Esophagus squamous epithelium (tissue), 5 donors: ENCODE data around the gene SAA4. TPM values are rescaled to one million over a fixed set of nuclear protein-coding genes. Genes with fewer than 3 reads are reported as not detected.
A peak's percentile ranks its signal among the peaks of the same experiment; 100 is the strongest.
"Not testable (repeated sequence)": the region's sequence is repeated elsewhere in the genome, so short reads cannot be mapped to it uniquely, and the experiment has no call there.

ENCODE experiments used
- DNase-seq: peaks from one replicate; lab custom pipeline; 2025; lab: John Stamatoyannopoulos, UW
- H3K27ac ChIP-seq, 4 donors: fragments of 200-600 bp; sonication (generic); one replicate each; pipeline ENCODE4 v1.5.1; 2016 to 2019; ENCODE audit warnings: mild to moderate bottlenecking in 1 of 4
- H3K27me3 ChIP-seq, 4 donors: fragments of 200-600 bp; sonication (generic); 1 replicate in 3 of 4; 2 replicates in 1 of 4; pipeline versions ENCODE4 v1.5.1 to v1.6.0; 2017 to 2021; ENCODE audit warnings: antibody characterized with exemption in 1 of 4
- H3K36me3 ChIP-seq, 3 donors: fragments of 200-600 bp; sonication (generic); one replicate each; pipeline ENCODE4 v1.5.1; 2016 to 2019
- H3K4me1 ChIP-seq, 3 donors: fragments of 200-600 bp; sonication (generic); one replicate each; pipeline ENCODE4 v1.5.1; 2017 to 2019
- H3K4me3 ChIP-seq, 4 donors: fragments of 200-600 bp; sonication (generic); 1 replicate in 3 of 4; 2 replicates in 1 of 4; pipeline ENCODE4 v1.5.1; 2016 to 2019; ENCODE audit warnings: mild to moderate bottlenecking in 2 of 4, moderate library complexity in 1 of 4
- H3K9me3 ChIP-seq, 3 donors: fragments of 200-600 bp; sonication (generic); one replicate each; pipeline ENCODE4 v1.5.1; 2016 to 2019
- CTCF ChIP-seq, 6 experiments: fragments of 450-650 bp in 4 of 6; fragments of 200-600 bp in 2 of 6; sonication (generic) in 2 of 6; IDR thresholded peaks; one replicate each; pipeline ENCODE4 v1.5.1; 2016 to 2019; ENCODE audit warnings: antibody characterized with exemption in 6 of 6, mild to moderate bottlenecking in 4 of 6, moderate library complexity in 4 of 6
- POLR2A ChIP-seq, 4 donors: fragments of 450-650 bp; IDR thresholded peaks; one replicate each; pipeline ENCODE4 v1.6.1; 2017; ENCODE audit warnings: antibody characterized with exemption in 4 of 4, mild to moderate bottlenecking in 4 of 4, moderate library complexity in 3 of 4
- WGBS, 2 donors: methylation state at CpG; one replicate each; pipeline ENCODE4 v1.1.5; 2018; 5-methylcytosine and 5-hydroxymethylcytosine counted together
- intact Hi-C: fragments of 100-400 bp; cut with DNase I; formaldehyde crosslinking; loops from one replicate; pipeline ENCODE4 v1.15.0; 2022
- total RNA-seq, 4 donors: library from RNA; depleted of rRNA; stranded (reverse); fragments of >200 nt; gene quantifications; one replicate each; pipeline ENCODE4 v1.1.0, GENCODE V29; 2016
- donor health status: DM: yes; HTN: yes; CAD: no.

Gene SAA4
- total RNA-seq, 4 donors from 2014 or later = 1.3 TPM; not detected in 3

GRCh38 chr11:18254781-18255361, 18.3 kb upstream of the SAA4 start:
- Histone ChIP-seq H3K4me3 (no peak overlapping the region), H3K27me3 (peaks cover 0 to 5% (median 0%) of the 10 kb centered on the region in 4 donors), H3K9me3 (no peaks in the 10 kb centered on the region), H3K36me3 (no peaks in the 10 kb centered on the region), H3K27ac (no peak overlapping the region), H3K4me1 (no peaks in the 10 kb centered on the region)
- intact Hi-C loops = no loop called here
- no peak for TF ChIP-seq POLR2A (IDR thresholded peaks at IDR 0.05)
- no peak for TF ChIP-seq CTCF (IDR thresholded peaks at IDR 0.05)
- 51 to 73% methylated on average over 2 of the region's 2 CpGs for WGBS, 2 donors
- no peak for DNase-seq

- Histone ChIP-seq H3K4me1 (no peaks in the 10 kb centered on the region), H3K27me3 (peaks cover 0 to 5% (median 0%) of the 10 kb centered on the region in 4 donors), H3K27ac (no peak overlapping the region), H3K36me3 (no peaks in the 10 kb centered on the region), H3K9me3 (no peaks in the 10 kb centered on the region), H3K4me3 (no peak overlapping the region)
- intact Hi-C loops = no loop called here
- DNase-seq = no peak
- TF ChIP-seq CTCF (IDR thresholded peaks at IDR 0.05) (no peak), POLR2A (IDR thresholded peaks at IDR 0.05) (no peak)
- 81 to 93% methylated on average over 5 to 9 of the region's 11 CpGs for WGBS, 2 donors
Observed at GRCh38 chr11:18253778-18254338, 17.3 kb upstream of the SAA4 start.

- no peaks in the 10 kb centered on the region for H3K9me3 ChIP-seq
- no peak overlapping the region for H3K4me3 ChIP-seq
- H3K27me3 ChIP-seq = peaks cover 0 to 5% (median 0%) of the 10 kb centered on the region in 4 donors
- no peak for DNase-seq
- TF ChIP-seq POLR2A (IDR thresholded peaks at IDR 0.05) (no peak), CTCF (IDR thresholded peaks at IDR 0.05) (peak in 2 of 6 experiments; percentile 7 to 57)
- no peak overlapping the region for H3K27ac ChIP-seq
- no peaks in the 10 kb centered on the region for H3K4me1 ChIP-seq
- intact Hi-C loops = no loop called here
- no peaks in the 10 kb centered on the region for H3K36me3 ChIP-seq
- WGBS, 2 donors = 40 to 57% methylated on average over 3 of the region's 3 CpGs
Observed at GRCh38 chr11:18253233-18253632, 16.6 kb upstream of the SAA4 start.

GRCh38 chr11:18248561-18248960, 12.0 kb upstream of the SAA4 start, which contains the start of gene SAA2:
TSS of gene SAA2 (minus strand) at chr11:18248668. CDS start at chr11:18248011, 657 bp downstream.
- H3K27ac ChIP-seq = no peak within 1 kb of the TSS
- H3K4me3 ChIP-seq = no peak within 1 kb of the TSS
- no peaks in the 10 kb centered on the region for H3K4me1 ChIP-seq
- intact Hi-C loops = no loop called here
- TF ChIP-seq POLR2A (IDR thresholded peaks at IDR 0.05) = no peak
- no peak for DNase-seq
- 22 to 62% methylated on average over 3 of the region's 5 CpGs for WGBS, 2 donors
- H3K9me3 ChIP-seq = no peaks in the 10 kb centered on the region
- H3K27me3 ChIP-seq = no peaks in the 10 kb centered on the region
- H3K36me3 ChIP-seq = no peaks in the 10 kb centered on the region

GRCh38 chr11:18247191-18247581, 10.6 kb upstream of the SAA4 start:
- H3K4me1 ChIP-seq, H3K27me3 ChIP-seq, DNase-seq, H3K9me3 ChIP-seq, H3K4me3 ChIP-seq, H3K36me3 ChIP-seq, intact Hi-C loops: not testable (repeated sequence)
- WGBS, 2 donors = 71% methylated on average over 2 of the region's 6 CpGs; no CpG with 5 or more reads in 1 of the 2 donors
- peak overlapping the region in 1 of 4 donors; percentile 9 for H3K27ac ChIP-seq

GRCh38 chr11:18246379-18247190, 10.0 kb upstream of the SAA4 start:
- H3K4me1 ChIP-seq, H3K27me3 ChIP-seq, H3K36me3 ChIP-seq, H3K9me3 ChIP-seq, intact Hi-C loops, DNase-seq: not testable (repeated sequence)
- H3K27ac ChIP-seq = peak overlapping the region in 2 of 4 donors; percentile 29 to 44
- WGBS, 2 donors = 60 to 67% methylated on average over 7 to 8 of the region's 11 CpGs
- H3K4me3 ChIP-seq = peak overlapping the region in 1 of 4 donors; percentile 44
